H1 (cell line): ENCODE measurements around the gene FAM83C. TPM values are rescaled to one million over a fixed set of nuclear protein-coding genes. Genes with fewer than 3 reads are reported as not detected.

Experiments used
- CTCF ChIA-PET: fragments of 300-600 bp; sonication (Branson Sonifier 250); formaldehyde crosslinking; loops from one replicate; lab custom pipeline; 2021; ENCODE audit not compliant: partially characterized antibody; lab: Charles Lee
- POLR2A ChIA-PET: fragments of 300-600 bp; sonication (Branson Sonifier 250); formaldehyde crosslinking; loops from one replicate; lab custom pipeline; 2021; ENCODE audit warnings: inconsistent platforms; ENCODE audit not compliant: partially characterized antibody; lab: Charles Lee
- DNase-seq, 2 experiments: peaks; one replicate each; pipeline versions ENCODE4 v3.0.0 to v3.0.0-alpha.2; 2010 to 2022; ENCODE audit warnings: low spot score in 2 of 2, low read depth in 1 of 2, mixed read lengths in 1 of 2
- FAIRE-seq: peaks from 2 replicates; lab custom pipeline; 2011; peaks lifted over from hg19 to GRCh38; lab: Jason Lieb, UNC
- H2AFZ ChIP-seq: 2 replicates; pipeline ENCODE4 v1.8.1; 2012; ENCODE audit warnings: low read length, inconsistent platforms
- H2AK5ac ChIP-seq: 2 replicates; pipeline ENCODE4 v1.6.1; 2013; ENCODE audit warnings: low read depth, low read length
- H2BK120ac ChIP-seq: replicated peaks from 2 replicates; pipeline ENCODE3; 2013; ENCODE audit warnings: low read depth, low read length, inconsistent platforms
- H2BK12ac ChIP-seq: 2 replicates; pipeline ENCODE4 v1.6.1; 2013; ENCODE audit warnings: low read depth, low read length
- H2BK15ac ChIP-seq: 2 replicates; pipeline ENCODE4 v1.6.1; 2013; ENCODE audit warnings: low read length
- H2BK20ac ChIP-seq: 2 replicates; pipeline ENCODE4 v1.6.1; 2013; ENCODE audit warnings: low read length
- H2BK5ac ChIP-seq: 2 replicates; pipeline ENCODE4 v1.6.1; 2013; ENCODE audit warnings: low read depth, low read length
- H3K14ac ChIP-seq: 2 replicates; pipeline ENCODE4 v1.6.1; 2013; ENCODE audit warnings: inconsistent platforms; ENCODE audit not compliant: insufficient read length
- H3K18ac ChIP-seq: 2 replicates; pipeline ENCODE4 v1.6.1; 2013; ENCODE audit warnings: low read length; ENCODE audit errors: extremely low read depth
- H3K23ac ChIP-seq: 2 replicates; pipeline ENCODE4 v1.6.1; 2013; ENCODE audit warnings: inconsistent platforms; ENCODE audit not compliant: insufficient read length
- H3K23me2 ChIP-seq: 2 replicates; pipeline ENCODE4 v1.6.1; 2013; ENCODE audit warnings: low read depth, low read length
- H3K27ac ChIP-seq: 2 replicates; pipeline ENCODE4 v1.6.1; 2011; ENCODE audit warnings: low read depth, low read length, inconsistent platforms
- H3K27me3 ChIP-seq, 4 experiments: replicated peaks in 1 of 4; 1 replicate in 1 of 4; 2 replicates in 3 of 4; pipeline versions ENCODE4 v1.6.1 to v1.8.1; 2011 to 2013; ENCODE audit warnings: low read length in 3 of 4, mild to moderate bottlenecking in 3 of 4, inconsistent platforms in 2 of 4, mixed read lengths in 2 of 4, moderate library complexity in 1 of 4; ENCODE audit not compliant: control insufficient read depth in 3 of 4, insufficient read depth in 3 of 4; ENCODE audit errors: extremely low read depth in 1 of 4
- H3K36me3 ChIP-seq, 4 experiments: 2 replicates each; pipeline versions ENCODE4 v1.6.1 to v1.8.1; 2011 to 2013; ENCODE audit warnings: mild to moderate bottlenecking in 4 of 4, low read length in 3 of 4, moderate library complexity in 2 of 4, control low read depth in 1 of 4, inconsistent platforms in 1 of 4; ENCODE audit not compliant: insufficient read depth in 4 of 4, control insufficient read depth in 2 of 4
- H3K4ac ChIP-seq: replicated peaks from 2 replicates; pipeline ENCODE3; 2013; ENCODE audit warnings: low read length, low read depth, mixed read lengths, inconsistent platforms; ENCODE audit not compliant: insufficient read length
- H3K4me1 ChIP-seq, 4 experiments: replicated peaks in 1 of 4; 1 replicate in 1 of 4; 2 replicates in 3 of 4; pipeline versions ENCODE4 v1.6.1 to v1.8.1; 2011 to 2013; ENCODE audit warnings: low read length in 3 of 4, inconsistent platforms in 2 of 4, mixed read lengths in 1 of 4; ENCODE audit not compliant: insufficient read depth in 4 of 4, control insufficient read depth in 3 of 4
- H3K4me2 ChIP-seq, 2 experiments: 2 replicates each; pipeline versions ENCODE4 v1.6.1 to v1.8.1; 2011 to 2013; ENCODE audit warnings: low read depth in 2 of 2, low read length in 2 of 2, control low read depth in 1 of 2, inconsistent platforms in 1 of 2, mild to moderate bottlenecking in 1 of 2; ENCODE audit not compliant: insufficient read depth in 1 of 2
- H3K4me3 ChIP-seq, 4 experiments: fragments of 200-600, 300-600 bp in 1 of 4; sonication (generic), shearing (Covaris generic), sonication (Bioruptor Twin) in 1 of 4; 2 replicates each; pipeline versions ENCODE4 v1.5.1 to v1.8.1; 2011 to 2016; ENCODE audit warnings: low read length in 4 of 4, low read depth in 3 of 4, control low read depth in 2 of 4, inconsistent platforms in 2 of 4, mild to moderate bottlenecking in 2 of 4, mixed read lengths in 1 of 4, moderate library complexity in 1 of 4; ENCODE audit not compliant: insufficient read depth in 2 of 4; ENCODE audit errors: extremely low read depth in 1 of 4
- H3K56ac ChIP-seq: replicated peaks from 2 replicates; pipeline ENCODE3; 2013; ENCODE audit warnings: low read depth, mild to moderate bottlenecking, mixed read lengths, low read length, inconsistent platforms; ENCODE audit not compliant: insufficient read length
- H3K79me1 ChIP-seq: 2 replicates; pipeline ENCODE4 v1.6.1; 2013; ENCODE audit warnings: low read depth, low read length, control low read depth
- H3K79me2 ChIP-seq, 2 experiments: 2 replicates each; pipeline versions ENCODE4 v1.6.1 to v1.8.1; 2012 to 2013; ENCODE audit warnings: low read length in 2 of 2, mild to moderate bottlenecking in 2 of 2, inconsistent platforms in 1 of 2; ENCODE audit not compliant: insufficient read depth in 2 of 2, control insufficient read depth in 1 of 2
- H3K9ac ChIP-seq, 4 experiments: replicated peaks in 1 of 4; 1 replicate in 1 of 4; 2 replicates in 3 of 4; pipeline versions ENCODE4 v1.6.1 to v1.8.1; 2011 to 2013; ENCODE audit warnings: low read depth in 3 of 4, low read length in 3 of 4, control low read depth in 2 of 4, mild to moderate bottlenecking in 2 of 4, moderate library complexity in 2 of 4, inconsistent platforms in 1 of 4; ENCODE audit errors: extremely low read depth in 1 of 4
- H3K9me3 ChIP-seq, 2 experiments: 2 replicates each; pipeline versions ENCODE4 v1.6.1 to v1.8.1; 2012 to 2013; ENCODE audit warnings: mild to moderate bottlenecking in 2 of 2, moderate library complexity in 2 of 2, control low read depth in 1 of 2, inconsistent platforms in 1 of 2, low read depth in 1 of 2, low read length in 1 of 2, mixed read lengths in 1 of 2; ENCODE audit not compliant: insufficient read depth in 2 of 2
- H4K20me1 ChIP-seq, 2 experiments: replicated peaks in 1 of 2; 2 replicates each; pipeline versions ENCODE3 to v1.8.1; 2011 to 2013; ENCODE audit warnings: inconsistent platforms in 2 of 2, low read length in 2 of 2, mild to moderate bottlenecking in 1 of 2; ENCODE audit not compliant: insufficient read depth in 2 of 2, control insufficient read depth in 1 of 2
- H4K5ac ChIP-seq: 2 replicates; pipeline ENCODE4 v1.6.1; 2013; ENCODE audit warnings: low read length, low read depth, mixed read lengths, inconsistent platforms; ENCODE audit not compliant: insufficient read length
- H4K8ac ChIP-seq: 2 replicates; pipeline ENCODE4 v1.8.0; 2013; ENCODE audit warnings: mild to moderate bottlenecking, moderate library complexity, low read length, inconsistent platforms; ENCODE audit not compliant: insufficient read depth; ENCODE audit errors: extremely low read depth
- H4K91ac ChIP-seq: replicated peaks from 2 replicates; pipeline ENCODE3; 2013; ENCODE audit warnings: low read length, mixed read lengths, inconsistent platforms; ENCODE audit not compliant: insufficient read length
- E2F6 ChIP-seq: IDR thresholded peaks from 2 replicates; pipeline ENCODE4 v1.6.1; 2012; ENCODE audit warnings: inconsistent platforms
- NANOG ChIP-seq: IDR thresholded peaks from 2 replicates; pipeline ENCODE4 v1.6.1; 2011; ENCODE audit warnings: low read length, low read depth, mild to moderate bottlenecking, inconsistent platforms; ENCODE audit not compliant: insufficient read depth, poor library complexity, severe bottlenecking
- RBBP5 ChIP-seq: IDR thresholded peaks from 2 replicates; pipeline ENCODE4 v1.7.1; 2012; ENCODE audit warnings: low read depth, mild to moderate bottlenecking, inconsistent platforms, low read length, moderate library complexity, borderline replicate concordance
- SAP30 ChIP-seq: fragments of 300-600 bp; sonication (generic); IDR thresholded peaks from 2 replicates; pipeline ENCODE4 v1.7.1; 2012; ENCODE audit warnings: low read length, moderate library complexity, mild to moderate bottlenecking, inconsistent platforms; ENCODE audit not compliant: insufficient read depth, insufficient replicate concordance
- TBP ChIP-seq: IDR thresholded peaks from 2 replicates; pipeline ENCODE4 v1.6.1; 2011; ENCODE audit warnings: low read depth, low read length, improper control_type of control experiment
- YY1 ChIP-seq: IDR thresholded peaks from 2 replicates; pipeline ENCODE4 v1.6.1; 2011; ENCODE audit warnings: low read depth, mild to moderate bottlenecking, low read length
- WGBS, 2 experiments: shearing (Covaris generic) in 1 of 2; methylation state at CpG; one replicate each; pipeline versions ENCODE4 v1.1.6 to v1.1.7; 2013 to 2015; ENCODE audit warnings: low lambda C conversion rate in 2 of 2, mixed read lengths in 2 of 2, inconsistent platforms in 1 of 2, low coverage in 1 of 2, missing lambda C conversion rate in 1 of 2; ENCODE audit not compliant: insufficient replicate concordance in 2 of 2, insufficient coverage in 1 of 2, insufficient read length in 1 of 2; ENCODE audit errors: extremely low coverage in 1 of 2, missing lambda C conversion rate in 1 of 2; 5-methylcytosine and 5-hydroxymethylcytosine counted together
- polyA plus RNA-seq, 7 experiments: library from polyadenylated mRNA; depleted of rRNA in 3 of 7; stranded (reverse) in 5 of 7; unstranded in 2 of 7; fragments of >200 nt in 5 of 7; fragments of 200-250 nt in 2 of 7; gene quantifications; 1 replicate in 5 of 7; 2 replicates in 1 of 7; 4 replicates in 1 of 7; pipeline versions ENCODE4 v1.2.1 to v1.2.3, GENCODE V29; 2011 to 2013; ENCODE audit warnings: missing spikeins in 2 of 7, mixed read lengths in 2 of 7
- total RNA-seq: library from RNA; stranded (reverse); fragmentation: NEBNext Ultra II Directional; extraction: Animal tissue kit (Norgen Biotek cat#: 25700); gene quantifications from 2 replicates; pipeline ENCODE4 v1.2.1, GENCODE V29; 2021

Gene FAM83C
- total and polyA plus RNA-seq, 2 of the 8 experiments (the other 6 are each of a cell fraction or from before 2014, with no cell fraction given) = not detected

DNA sequence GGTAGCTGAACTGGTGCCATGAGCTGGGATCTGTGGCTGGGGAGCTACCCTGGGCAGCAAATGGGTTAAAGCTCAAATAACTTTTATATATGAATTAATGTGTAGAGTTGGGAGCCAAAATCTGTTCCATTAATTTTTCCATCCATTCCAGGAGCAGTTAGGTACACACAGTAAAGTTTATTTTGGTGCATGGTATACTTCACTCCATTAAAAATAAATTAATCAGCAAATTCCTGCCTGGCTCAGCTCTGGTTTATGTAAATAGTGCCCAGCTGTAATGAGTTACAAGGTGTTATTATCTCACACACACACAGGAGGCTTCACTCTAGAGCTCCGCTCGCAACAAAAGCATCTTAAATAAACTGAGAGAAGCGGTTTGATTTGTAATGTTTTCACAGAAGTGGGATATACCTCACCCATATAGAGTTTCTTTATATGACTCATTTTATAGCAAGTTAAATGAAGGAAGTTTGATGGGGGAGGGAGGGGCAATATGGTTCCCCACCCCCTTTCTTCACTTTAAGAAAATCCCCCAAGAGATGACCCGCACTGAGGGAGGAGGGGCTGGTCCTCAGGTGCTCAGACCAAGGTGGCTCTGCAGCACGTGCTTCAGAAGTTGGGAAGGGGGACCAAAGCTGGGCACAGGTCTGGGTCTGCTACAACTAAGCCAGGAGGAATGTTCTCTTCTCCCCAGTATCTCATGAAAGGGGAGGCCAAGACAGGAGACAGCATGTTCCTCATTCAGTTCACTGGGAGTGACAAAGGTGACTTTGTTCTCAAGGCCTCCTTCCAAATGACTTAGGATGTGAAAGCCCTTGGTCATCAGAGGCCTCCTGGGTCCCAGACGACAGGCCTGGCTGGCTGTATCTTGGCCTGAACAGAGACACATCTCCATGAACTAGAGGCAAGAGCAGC lies 10.5 kb upstream of the FAM83C start:
- H4K20me1 ChIP-seq = no peaks in the 10 kb centered on the region
- no peaks in the 10 kb centered on the region for H3K36me3 ChIP-seq
- H2BK12ac ChIP-seq = no peak overlapping the region
- FAIRE-seq (no peak), DNase-seq (no peak)
- no peaks in the 10 kb centered on the region for H3K9me3 ChIP-seq
- no peak overlapping the region for H2AK5ac ChIP-seq
- H3K27me3 ChIP-seq = no peaks in the 10 kb centered on the region
- H4K91ac ChIP-seq = no peak overlapping the region
- no peak overlapping the region for H4K5ac ChIP-seq
- peaks cover 0 to 4% (median 2%) of the 10 kb centered on the region in 4 experiments; a peak in 3 of 7 replicates for H3K4me1 ChIP-seq
- 88% methylated on average over 6 of the region's 6 CpGs; no CpG with 5 or more reads in 1 of the 2 experiments for WGBS, 2 experiments
- H3K79me1 ChIP-seq = no peaks in the 10 kb centered on the region
- H3K14ac ChIP-seq = no peak overlapping the region
- no peak overlapping the region for H3K56ac ChIP-seq
- H3K4me3 ChIP-seq = no peak overlapping the region
- H2AFZ ChIP-seq = no peak overlapping the region
- no peaks in the 10 kb centered on the region for H3K79me2 ChIP-seq
- no peak overlapping the region for H3K23ac ChIP-seq
- H2BK20ac ChIP-seq = no peak overlapping the region
- ChIA-PET POLR2A (interaction anchor here (0.8 to 2.3 kb wide), 3 partner anchors 14 to 153 kb away, joined by 3 to 11 read pairs (median 4); partner anchors contain the start of gene CEP250), CTCF (interaction anchor here (0.7 to 13.8 kb wide), 23 partner anchors 8 to 332 kb away, joined by 3 to 141 read pairs (median 4); partner anchors contain the start of genes EDEM2, EIF6, FAM83C and GDF5)
- no peak overlapping the region for H3K9ac ChIP-seq
- H4K8ac ChIP-seq = no peak overlapping the region
- no peak overlapping the region for H3K27ac ChIP-seq
- H2BK120ac ChIP-seq = no peak overlapping the region
- H3K23me2 ChIP-seq = no peaks in the 10 kb centered on the region
- no peak overlapping the region for H3K18ac ChIP-seq
- no peak overlapping the region for H2BK5ac ChIP-seq
- no peak overlapping the region for H3K4ac ChIP-seq
- H2BK15ac ChIP-seq = no peak overlapping the region
- no peak overlapping the region for H3K4me2 ChIP-seq
- no peak for TF ChIP-seq TBP
- TF ChIP-seq YY1 = no peak
- no peak for TF ChIP-seq SAP30
- TF ChIP-seq RBBP5 = no peak
- no peak for TF ChIP-seq NANOG
- TF ChIP-seq E2F6 = no peak
